Right lobe of liver (tissue), 6 donors: ENCODE results near the gene PRMT5. TPM values are rescaled to one million over a fixed set of nuclear protein-coding genes. Genes with fewer than 3 reads are reported as not detected.

Source experiments
- ATAC-seq, 4 donors: fragments of 200-7000 bp; cut with Tn5 transposase; one replicate each; pipeline ENCODE4 v1.9.1; 2020; ENCODE audit warnings: mild to moderate bottlenecking in 4 of 4, moderate library complexity in 4 of 4
- DNase-seq, 3 donors: peaks; one replicate each; pipeline ENCODE4 v3.0.0-alpha.2; 2020
- H3K27ac ChIP-seq, 3 donors: fragments of 200-600 bp; one replicate each; pipeline ENCODE4 v1.8.0; 2022
- H3K27me3 ChIP-seq, 2 donors: fragments of 200-600 bp; one replicate each; pipeline ENCODE4 v1.8.0; 2022
- H3K36me3 ChIP-seq, 4 donors: fragments of 200-600 bp; sonication (generic) in 1 of 4; one replicate each; pipeline versions ENCODE4 v1.5.1 to v1.8.0; 2017 to 2022; ENCODE audit warnings: control low read depth in 1 of 4
- H3K4me1 ChIP-seq, 4 donors: fragments of 200-600 bp; sonication (generic) in 1 of 4; one replicate each; pipeline versions ENCODE4 v1.5.1 to v1.8.0; 2017 to 2022; ENCODE audit warnings: control low read depth in 1 of 4
- H3K4me3 ChIP-seq, 3 donors: fragments of 200-600 bp; one replicate each; pipeline ENCODE4 v1.8.0; 2022
- H3K9me3 ChIP-seq, 4 donors: fragments of 200-600 bp; sonication (generic) in 1 of 4; one replicate each; pipeline versions ENCODE4 v1.5.1 to v1.8.0; 2017 to 2022; ENCODE audit warnings: control low read depth in 1 of 4
- POLR2A ChIP-seq: fragments of 450-650 bp; IDR thresholded peaks from one replicate; pipeline ENCODE4 v1.6.1; 2017; ENCODE audit warnings: antibody characterized with exemption, mild to moderate bottlenecking
- WGBS: methylation state at CpG from one replicate; pipeline ENCODE4 v1.1.6; 2018; ENCODE audit warnings: low coverage, low lambda C conversion rate; ENCODE audit not compliant: insufficient coverage; ENCODE audit errors: missing lambda C conversion rate; 5-methylcytosine and 5-hydroxymethylcytosine counted together
- intact Hi-C, 2 donors: fragments of 100-400 bp; cut with DNase I; formaldehyde crosslinking; loops; one replicate each; pipeline versions ENCODE4 v1.11.2 to v1.14.1; 2022
- long read RNA-seq: library from polyadenylated mRNA; unstranded; transcript quantifications from one replicate; pipeline ENCODE4 v2.0.0, GENCODE V29; 2019
- total RNA-seq, 6 experiments: library from RNA; depleted of rRNA in 2 of 6; stranded (reverse); fragments of >200 nt in 2 of 6; fragmentation: NEBNext Ultra II Directional in 3 of 6; extraction: Animal tissue kit (Norgen Biotek cat#: 25700) in 3 of 6; gene quantifications; one replicate each; pipeline versions ENCODE4 v1.1.0 to v1.2.4, GENCODE V29; 2016 to 2023
- TF ChIP-seq, protein P1 (sequence below), 4 donors: fragments of 200-600 bp in 3 of 4; fragments of 450-650 bp in 1 of 4; IDR thresholded peaks; one replicate each; pipeline versions ENCODE4 v1.5.1 to v1.8.0; 2016 to 2022; ENCODE audit warnings: antibody characterized with exemption in 4 of 4, mild to moderate bottlenecking in 2 of 4
- donor health status: DM: no; HTN: yes; CAD: no.
- donor health status: DM: no; HTN: no; CAD: no.
- donor health status: DM: no; HTN: no; CAD: no.
- donor health status: DM: no; HTN: yes; CAD: no.
- donor health status: DM: no; HTN: yes; CAD: no.

Gene PRMT5
- total RNA-seq, result 10 to 100 TPM; 22.5 to 32.1 (median 25.7) TPM
- long read RNA-seq, partial matches to known transcripts, result 0 of 6 reads
- long read RNA-seq, other reads (novel, unspliced or antisense), result 2 of 6 reads

DNA sequence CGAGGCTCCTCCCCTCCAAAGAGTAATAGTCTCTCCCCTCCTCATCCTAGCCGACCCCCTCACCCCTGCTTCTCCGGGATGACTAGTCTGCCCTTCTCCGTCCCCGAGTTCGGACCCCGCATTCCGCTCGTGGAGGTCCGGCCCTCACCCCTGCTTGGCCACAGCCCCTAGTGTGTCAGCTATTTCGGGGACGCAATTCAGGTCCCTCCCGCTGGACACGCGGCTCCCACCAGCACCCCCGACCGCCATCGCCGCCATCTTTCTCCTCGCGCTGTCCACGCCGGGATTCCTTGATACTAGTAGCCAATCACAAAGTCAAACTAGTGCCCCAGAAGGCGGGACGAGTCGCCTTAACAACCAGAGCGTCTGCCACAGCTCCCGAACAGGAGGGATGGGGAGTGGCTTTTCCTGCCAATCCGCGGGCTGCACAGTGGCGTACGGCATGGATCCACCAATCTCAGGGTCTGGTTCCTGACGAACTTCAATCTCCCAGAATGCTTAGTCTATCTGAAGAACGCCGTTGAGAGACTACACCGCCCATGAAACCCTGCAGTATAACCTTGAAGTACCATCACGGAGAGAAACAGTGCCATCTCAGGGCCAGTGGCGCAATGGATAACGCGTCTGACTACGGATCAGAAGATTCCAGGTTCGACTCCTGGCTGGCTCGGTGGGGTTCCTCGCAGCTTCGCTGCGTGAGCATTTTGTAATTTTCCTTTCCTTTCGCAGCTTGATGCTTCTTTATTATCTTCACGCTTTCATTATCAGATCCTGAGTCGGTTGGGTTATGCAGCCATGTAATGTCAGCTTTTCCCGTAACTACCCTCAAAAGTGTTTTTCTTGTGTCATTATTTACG, at the start of gene PRMT5:
PRMT5 (minus strand) TSS at position 273 of the 857 bp plus-strand sequence; CDS start at position 258, 15 bp downstream.
- peaks cover 0 to 22% (median 4%) of the 10 kb centered on the region in 4 donors for H3K36me3 ChIP-seq
- H3K4me3 ChIP-seq, result peak within 1 kb of the TSS; percentile 66 to 87 (median 75)
- ATAC-seq, result peak; percentile 96 to 99 (median 96)
- DNase-seq, result peak; percentile 98 to 99 (median 99)
- intact Hi-C loops, result no loop called here
- peak within 1 kb of the TSS; percentile 66 to 81 (median 78) for H3K27ac ChIP-seq
- H3K4me1 ChIP-seq, result peaks cover 0 to 16% (median 0%) of the 10 kb centered on the region in 4 donors
- peak; percentile 73 for TF ChIP-seq POLR2A
- TF ChIP-seq, protein P1, sequence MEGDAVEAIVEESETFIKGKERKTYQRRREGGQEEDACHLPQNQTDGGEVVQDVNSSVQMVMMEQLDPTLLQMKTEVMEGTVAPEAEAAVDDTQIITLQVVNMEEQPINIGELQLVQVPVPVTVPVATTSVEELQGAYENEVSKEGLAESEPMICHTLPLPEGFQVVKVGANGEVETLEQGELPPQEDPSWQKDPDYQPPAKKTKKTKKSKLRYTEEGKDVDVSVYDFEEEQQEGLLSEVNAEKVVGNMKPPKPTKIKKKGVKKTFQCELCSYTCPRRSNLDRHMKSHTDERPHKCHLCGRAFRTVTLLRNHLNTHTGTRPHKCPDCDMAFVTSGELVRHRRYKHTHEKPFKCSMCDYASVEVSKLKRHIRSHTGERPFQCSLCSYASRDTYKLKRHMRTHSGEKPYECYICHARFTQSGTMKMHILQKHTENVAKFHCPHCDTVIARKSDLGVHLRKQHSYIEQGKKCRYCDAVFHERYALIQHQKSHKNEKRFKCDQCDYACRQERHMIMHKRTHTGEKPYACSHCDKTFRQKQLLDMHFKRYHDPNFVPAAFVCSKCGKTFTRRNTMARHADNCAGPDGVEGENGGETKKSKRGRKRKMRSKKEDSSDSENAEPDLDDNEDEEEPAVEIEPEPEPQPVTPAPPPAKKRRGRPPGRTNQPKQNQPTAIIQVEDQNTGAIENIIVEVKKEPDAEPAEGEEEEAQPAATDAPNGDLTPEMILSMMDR (IDR thresholded peaks at IDR 0.05), result no peak
- under 1% methylated on average over 35 of the region's 51 CpGs for WGBS
- H3K9me3 ChIP-seq, result no peaks in the 10 kb centered on the region
- no peaks in the 10 kb centered on the region for H3K27me3 ChIP-seq

DNA sequence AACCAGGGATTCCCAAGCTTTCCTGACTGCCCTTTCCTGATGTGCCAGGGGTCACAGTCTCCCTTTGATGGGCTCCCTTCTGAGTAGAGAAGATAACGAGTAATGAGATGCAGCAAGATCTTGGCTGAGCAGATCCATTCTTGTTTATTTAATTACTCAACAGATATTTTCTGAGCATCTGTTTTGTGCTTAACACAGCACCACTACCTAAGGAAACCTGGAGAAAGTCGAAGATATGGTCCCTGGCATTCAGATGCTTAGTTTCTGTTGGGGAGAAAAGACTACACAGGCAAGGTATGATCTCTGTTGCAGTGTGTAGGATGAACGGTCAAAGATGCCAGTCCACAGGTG, 49.3 kb upstream of the PRMT5 start:
- H3K9me3 ChIP-seq, result no peaks in the 10 kb centered on the region
- DNase-seq, result no peak
- peak in 2 of 4 donors; percentile 5 to 6 for ATAC-seq
- H3K36me3 ChIP-seq, result peaks cover 0 to 6% (median 0%) of the 10 kb centered on the region in 4 donors
- peak overlapping the region in 1 of 3 donors; percentile 42 for H3K4me3 ChIP-seq
- H3K4me1 ChIP-seq, result peaks cover 0 to 65% (median 32%) of the 10 kb centered on the region in 4 donors
- intact Hi-C loops, result no loop called here
- TF ChIP-seq, protein P1 (IDR thresholded peaks at IDR 0.05), result no peak
- no peak for TF ChIP-seq POLR2A
- H3K27ac ChIP-seq, result peak overlapping the region; percentile 67 to 89 (median 86)
- H3K27me3 ChIP-seq, result no peaks in the 10 kb centered on the region
- WGBS, result 14% methylated on average over 3 of the region's 3 CpGs

DNA sequence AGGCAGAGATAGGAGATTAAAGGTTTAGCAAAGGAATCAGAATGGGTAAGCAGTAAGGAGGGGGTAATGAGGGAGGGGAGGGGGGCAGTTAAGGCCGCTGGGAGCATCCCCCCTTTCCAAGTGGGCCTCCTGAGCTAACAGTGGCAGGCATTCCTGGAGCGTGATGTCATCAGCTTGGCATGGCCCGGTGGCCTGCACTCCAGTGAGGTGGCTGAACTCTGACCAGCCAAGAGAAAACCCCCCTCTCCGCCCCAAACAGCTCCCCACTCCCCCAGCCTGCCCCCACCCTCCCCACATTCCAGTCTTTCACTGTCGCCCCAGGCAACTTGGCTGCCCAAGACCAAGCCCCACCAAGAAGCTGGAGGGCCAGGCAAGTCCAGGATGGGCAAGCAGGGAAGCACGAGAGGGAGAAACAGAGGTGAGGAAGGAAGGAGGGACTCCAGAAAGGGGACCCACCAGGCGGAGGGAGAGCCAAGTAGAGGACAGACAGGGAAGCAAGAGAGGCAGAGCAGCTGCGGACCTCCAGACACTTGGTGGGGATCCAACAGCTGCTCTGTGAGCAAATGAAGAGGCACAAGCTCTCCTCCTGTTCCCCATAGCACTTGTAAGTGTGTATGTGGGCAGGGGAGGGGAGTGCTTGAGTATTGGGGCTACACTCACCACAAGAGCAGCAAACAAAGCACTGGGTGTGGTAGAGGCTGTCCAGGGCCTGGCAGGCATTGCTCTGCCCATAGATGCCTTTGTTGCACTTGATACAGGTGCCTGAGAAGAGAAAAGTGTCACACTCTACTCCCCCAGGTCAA, 48.7 kb upstream of the PRMT5 start:
- peak; percentile 79 to 88 (median 83) for DNase-seq
- Histone ChIP-seq H3K27me3 (no peaks in the 10 kb centered on the region), H3K27ac (peak overlapping the region; percentile 67 to 89 (median 86)), H3K4me3 (peak overlapping the region in 2 of 3 donors; percentile 11 to 42), H3K36me3 (peaks cover 0 to 11% (median 2%) of the 10 kb centered on the region in 4 donors), H3K4me1 (peaks cover 0 to 63% (median 29%) of the 10 kb centered on the region in 4 donors), H3K9me3 (no peaks in the 10 kb centered on the region)
- peak; percentile 66 to 73 (median 68) for ATAC-seq
- 13% methylated on average over 4 of the region's 8 CpGs for WGBS
- intact Hi-C loops, result no loop called here
- TF ChIP-seq POLR2A, result peak; percentile 24
- TF ChIP-seq, protein P1 (IDR thresholded peaks at IDR 0.05), result no peak

DNA sequence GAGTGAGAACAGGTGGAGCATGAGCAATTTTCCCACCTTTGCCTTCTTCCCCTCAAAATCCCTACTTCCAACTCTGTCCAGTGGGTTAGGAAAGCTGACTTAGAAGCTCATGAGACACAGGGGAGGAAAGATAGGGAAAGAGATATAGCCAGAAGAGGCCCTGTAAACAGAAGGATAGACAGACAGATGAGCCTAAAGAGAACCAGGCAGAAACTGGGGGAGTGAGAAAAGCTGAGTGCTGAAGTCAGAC, 48.2 kb upstream of the PRMT5 start:
- Histone ChIP-seq H3K27me3 (no peaks in the 10 kb centered on the region), H3K27ac (peak overlapping the region; percentile 64 to 89 (median 86)), H3K4me3 (peak overlapping the region in 1 of 3 donors; percentile 42), H3K4me1 (peaks cover 0 to 63% (median 29%) of the 10 kb centered on the region in 4 donors), H3K36me3 (peaks cover 0 to 13% (median 3%) of the 10 kb centered on the region in 4 donors), H3K9me3 (no peaks in the 10 kb centered on the region)
- DNase-seq, result no peak
- intact Hi-C loops, result no loop called here
- no peak for ATAC-seq
- TF ChIP-seq POLR2A, result no peak
- TF ChIP-seq, protein P1 (IDR thresholded peaks at IDR 0.05), result no peak
